Erythroblast (primary cell): ENCODE measurements around the gene ASPG.
A peak's percentile ranks its signal among the peaks of the same experiment; 100 is the strongest.

ENCODE experiments used
- DNase-seq, 2 experiments: peaks; one replicate each; lab custom pipeline; 2025; lab: John Stamatoyannopoulos, UW
- GATA1 ChIP-seq: IDR thresholded peaks from 2 replicates; pipeline ENCODE4 v1.6.1; 2011; ENCODE audit warnings: low read depth, mild to moderate bottlenecking, control low read depth, low read length, moderate library complexity
- POLR2A ChIP-seq: IDR thresholded peaks from 2 replicates; pipeline ENCODE4 v1.6.1; 2011; ENCODE audit warnings: mild to moderate bottlenecking, low read length

The ASPG gene

GRCh38 chr14:104054222-104054905 lies 31.1 kb upstream of the ASPG start:
- TF ChIP-seq GATA1 (no peak), POLR2A (no peak)
- no peak for DNase-seq

GRCh38 chr14:104062281-104062680 lies 23.2 kb upstream of the ASPG start:
- no peak for DNase-seq
- TF ChIP-seq GATA1 (no peak), POLR2A (no peak)

DNA sequence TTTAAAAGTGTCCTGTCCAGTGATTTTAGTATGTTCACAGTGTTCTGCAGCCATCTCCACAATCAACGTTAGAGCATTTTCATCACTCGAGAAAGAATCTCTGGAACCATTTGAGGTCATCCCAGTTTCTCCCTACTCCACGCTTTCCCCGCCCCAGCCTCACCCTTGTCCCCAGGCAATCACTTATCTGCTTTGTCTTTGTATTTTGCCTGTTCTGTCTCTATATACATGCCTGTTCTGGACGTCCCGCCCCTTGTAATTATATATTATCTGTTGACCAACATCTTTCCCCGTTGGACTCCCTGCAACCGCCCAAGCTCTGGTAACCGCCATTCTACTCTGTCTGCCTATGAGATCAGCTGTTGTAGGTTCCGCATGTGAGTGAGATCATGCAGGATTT lies 21.5 kb upstream of the ASPG start:
- DNase-seq = no peak
- no peak for TF ChIP-seq POLR2A

- no peak for TF ChIP-seq POLR2A
- no peak for TF ChIP-seq GATA1
- DNase-seq = no peak
Observed at GRCh38 chr14:104066279-104066678, 19.2 kb upstream of the ASPG start.

DNA sequence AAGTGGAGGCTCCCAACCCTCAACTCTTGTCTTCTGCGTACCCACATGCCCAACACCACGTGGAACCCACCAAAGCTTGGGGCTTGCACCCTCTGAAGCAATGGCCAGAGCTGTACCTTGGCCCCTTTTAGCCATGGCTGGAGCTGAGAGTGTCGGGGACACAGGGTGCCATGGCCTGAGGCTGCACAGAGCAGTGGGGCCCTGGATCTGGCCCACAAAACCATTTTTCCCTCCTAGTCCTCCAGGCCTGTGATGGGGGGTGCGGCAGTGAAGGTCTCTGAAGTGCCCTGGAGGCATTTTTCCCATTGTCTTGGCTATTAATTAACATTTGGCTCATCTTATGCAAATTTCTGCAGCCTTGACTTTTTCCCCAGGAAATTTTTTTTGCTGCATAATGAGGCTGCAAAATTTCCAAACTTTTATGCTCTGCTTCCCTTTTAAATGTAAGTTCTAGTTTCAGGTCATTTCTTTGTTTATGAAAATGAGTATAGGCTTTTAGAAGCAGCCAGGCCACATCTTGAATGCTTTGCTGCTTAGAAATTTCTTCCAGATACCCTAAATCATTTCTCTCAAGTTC lies 18.7 kb upstream of the ASPG start:
- no peak for DNase-seq
- TF ChIP-seq POLR2A = no peak
- no peak for TF ChIP-seq GATA1

DNA sequence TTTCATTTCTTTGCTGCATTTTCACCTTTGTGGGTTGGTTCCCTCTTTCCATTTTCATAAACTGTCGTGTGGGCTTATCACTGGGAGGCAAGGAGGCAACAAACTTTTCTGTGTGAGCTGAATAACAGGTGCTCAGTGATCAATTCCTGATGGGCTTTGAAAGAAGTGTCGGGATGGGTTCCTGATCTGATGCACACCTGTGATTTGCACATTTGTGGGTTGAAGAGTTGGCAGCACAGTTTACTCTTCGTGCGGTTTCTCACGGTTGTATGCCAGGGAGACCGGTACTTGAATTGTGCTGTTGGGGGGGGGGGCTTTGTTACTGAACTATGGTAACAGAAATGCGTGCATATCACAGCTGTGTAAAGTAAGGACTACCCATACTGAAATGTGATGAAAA lies 16.0 kb upstream of the ASPG start:
- no peak for DNase-seq
- TF ChIP-seq GATA1 = no peak

- TF ChIP-seq GATA1 (no peak), POLR2A (no peak)
Observed at GRCh38 chr14:104072586-104072985, 12.9 kb upstream of the ASPG start.

DNA sequence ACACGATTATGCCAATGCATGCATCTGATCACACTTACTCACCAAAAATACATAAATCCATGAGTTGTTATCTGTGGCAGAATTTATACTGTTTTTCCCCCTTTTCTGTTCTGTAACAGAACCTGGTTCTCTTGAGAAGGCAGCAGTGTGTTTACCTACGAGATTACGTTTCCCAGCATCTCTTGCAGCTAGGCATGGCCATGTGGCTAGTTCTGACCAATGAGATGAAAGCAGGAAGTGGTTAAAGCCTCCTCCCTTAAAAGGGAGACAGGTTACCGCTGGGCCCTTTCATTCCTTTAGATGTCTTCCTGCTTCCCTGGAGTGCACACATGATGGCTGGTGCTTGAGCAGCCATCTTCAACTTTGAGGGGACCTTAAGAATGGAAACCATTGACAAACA lies 11.7 kb upstream of the ASPG start:
- DNase-seq = no peak
- TF ChIP-seq GATA1 (no peak), POLR2A (no peak)

More at GRCh38 chr14:104072586-104072985, 12.9 kb upstream of the ASPG start:
- no peak for DNase-seq

- no peak for TF ChIP-seq POLR2A
- TF ChIP-seq GATA1 = no peak
- no peak for DNase-seq
Observed at GRCh38 chr14:104075530-104076151, 9.9 kb upstream of the ASPG start.

GRCh38 chr14:104076743-104077142 lies 8.8 kb upstream of the ASPG start:
- DNase-seq = no peak
- TF ChIP-seq GATA1 (no peak), POLR2A (no peak)

DNA sequence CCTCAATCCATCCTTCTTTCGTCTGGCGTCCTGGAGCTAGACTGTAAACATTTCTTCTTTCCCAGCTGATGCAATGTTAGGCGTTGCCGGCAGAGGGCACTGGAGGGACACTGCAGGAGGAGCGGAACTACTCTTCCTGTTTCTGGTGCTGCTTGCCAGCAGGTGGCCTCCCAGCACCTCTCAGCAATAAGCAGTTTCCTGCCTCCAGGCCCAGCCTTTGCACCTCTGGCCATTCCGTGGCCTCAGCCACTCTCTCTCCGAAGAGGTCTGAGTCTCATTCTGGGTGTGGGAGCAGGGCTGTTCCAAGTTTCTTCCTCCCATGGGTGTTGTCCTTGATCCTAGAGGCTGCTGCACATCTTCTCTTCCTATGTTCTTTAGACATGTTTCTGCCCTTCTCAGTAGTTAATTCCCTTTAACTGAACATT lies 7.5 kb upstream of the ASPG start:
- DNase-seq = peak; percentile 83 to 89
- no peak for TF ChIP-seq GATA1

DNA sequence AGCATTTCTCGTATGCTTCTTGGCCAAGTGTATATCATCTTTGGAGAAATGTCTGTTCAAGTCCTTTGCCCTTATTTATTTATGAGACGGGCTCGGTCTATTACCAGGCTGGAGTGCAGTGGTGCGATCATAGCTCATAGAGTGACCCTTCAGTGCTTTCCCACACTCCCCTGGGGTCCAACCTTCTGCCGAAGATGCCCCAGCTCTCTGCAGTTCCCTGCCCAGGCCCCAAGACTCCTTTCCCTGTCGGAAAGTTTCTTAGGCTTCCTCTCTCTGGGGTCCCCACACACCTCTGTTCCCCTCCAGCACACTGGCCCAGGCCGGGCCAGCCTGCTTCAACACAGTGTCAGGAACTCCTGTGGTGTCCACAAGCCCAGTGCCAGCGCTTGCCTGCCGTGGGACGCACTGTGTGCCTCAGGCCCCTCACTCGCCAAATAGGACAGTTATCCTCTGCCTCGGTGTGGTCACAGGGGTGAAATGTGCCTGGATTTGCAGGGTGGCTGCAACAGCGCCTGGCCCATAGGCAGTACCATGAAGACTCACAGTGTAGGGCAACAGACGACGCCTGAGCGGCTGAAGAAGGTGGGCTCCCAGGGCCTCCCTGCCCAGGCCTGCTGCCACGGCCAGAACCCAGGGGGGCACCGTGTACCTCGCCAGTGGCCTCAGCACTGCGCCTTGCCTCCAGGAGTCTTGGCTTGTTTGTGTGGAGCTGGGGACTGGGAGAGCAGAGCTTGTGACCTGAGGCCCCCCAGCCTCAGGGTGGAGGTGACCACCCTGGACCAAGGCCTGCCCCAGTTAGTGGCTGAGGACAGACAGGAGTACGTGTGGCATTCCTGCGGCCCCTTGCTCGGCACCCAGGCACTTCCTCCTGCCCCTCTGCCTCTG lies 4.9 kb upstream of the ASPG start:
- DNase-seq = no peak
- TF ChIP-seq POLR2A = no peak

GRCh38 chr14:104081261-104081835 lies 4.2 kb upstream of the ASPG start:
- TF ChIP-seq GATA1 = no peak
- no peak for TF ChIP-seq POLR2A
- DNase-seq = no peak
